K562 (cell line): ENCODE data around the gene LINS1. TPM values are rescaled to one million over a fixed set of nuclear protein-coding genes. Genes with fewer than 3 reads are reported as not detected.

Experiments
- ATAC-seq: fragments of 200-7000 bp; cut with Tn5 transposase; 3 replicates; pipeline ENCODE4 v1.9.1; 2020; ENCODE audit warnings: moderate library complexity
- BruUV-seq: library from RNA; stranded (reverse); fragments of 400-500 nt; replicated peaks from 2 replicates; lab custom pipeline; 2021; lab: Mats Ljungman, UMichigan
- CTCF ChIA-PET: fragments of 300-600 bp; formaldehyde crosslinking; extraction: SDS; loops from one replicate; lab custom pipeline; 2021; ENCODE audit warnings: low intra/inter-chr PET ratio; lab: Yijun Ruan, JAX
- POLR2A ChIA-PET: fragments of 300-600, 350-650 bp; sonication (Branson Sonifier 250); formaldehyde crosslinking; extraction: SDS; loops from one replicate; lab custom pipeline; 2021; ENCODE audit warnings: antibody characterized with exemption, inconsistent platforms; lab: Yijun Ruan, JAX
- DNase-seq, 4 experiments: peaks; one replicate each; pipeline versions ENCODE4 v3.0.0 to v3.0.0-alpha.2; 2011 to 2018; ENCODE audit warnings: low spot score in 3 of 4, mixed read lengths in 3 of 4; ENCODE audit errors: extremely low read depth in 1 of 4
- FAIRE-seq: peaks from 2 replicates; lab custom pipeline; 2011; peaks lifted over from hg19 to GRCh38; lab: Jason Lieb, UNC
- H2AFZ ChIP-seq: 2 replicates; pipeline ENCODE4 v1.6.0; 2011; ENCODE audit warnings: low read depth, low read length, control low read depth, inconsistent platforms
- H3K27ac ChIP-seq: fragments of 200-600 bp; 3 replicates; pipeline ENCODE4 v1.8.0; 2011; ENCODE audit warnings: low read depth, mild to moderate bottlenecking, control low read depth, inconsistent platforms, low read length, moderate library complexity, mixed read lengths; ENCODE audit errors: extremely low read depth
- H3K27me3 ChIP-seq, 2 experiments: fragments of 300-600 bp in 1 of 2; 2 replicates in 1 of 2; 3 replicates in 1 of 2; pipeline versions ENCODE4 v1.6.0 to v1.8.0; 2011; ENCODE audit warnings: inconsistent platforms in 2 of 2, low read length in 2 of 2, mild to moderate bottlenecking in 1 of 2, mixed read lengths in 1 of 2, moderate library complexity in 1 of 2; ENCODE audit not compliant: control insufficient read depth in 2 of 2, insufficient read depth in 2 of 2
- H3K36me3 ChIP-seq: fragments of 300-600 bp; 3 replicates; pipeline ENCODE4 v1.8.0; 2011; ENCODE audit warnings: mild to moderate bottlenecking, low read length, inconsistent platforms; ENCODE audit not compliant: control insufficient read depth, insufficient read depth
- H3K4me1 ChIP-seq, 2 experiments: fragments of 200-600 bp in 1 of 2; replicated peaks in 1 of 2; 2 replicates in 1 of 2; 3 replicates in 1 of 2; pipeline versions ENCODE4 v1.5.1 to v1.8.0; 2011; ENCODE audit warnings: inconsistent platforms in 2 of 2, low read length in 2 of 2, mild to moderate bottlenecking in 1 of 2, mixed read lengths in 1 of 2, moderate library complexity in 1 of 2; ENCODE audit not compliant: control insufficient read depth in 2 of 2, insufficient read depth in 2 of 2
- H3K4me2 ChIP-seq: 2 replicates; pipeline ENCODE4 v1.6.1; 2011; ENCODE audit warnings: low read length, control low read depth, inconsistent platforms, mixed read lengths; ENCODE audit not compliant: insufficient read depth
- H3K4me3 ChIP-seq: fragments of 200-600 bp; sonication (generic), shearing (Covaris generic); 2 replicates; pipeline ENCODE4 v1.5.1; 2016; ENCODE audit warnings: control low read depth, inconsistent platforms
- H3K79me2 ChIP-seq: fragments of 200-600 bp; 3 replicates; pipeline ENCODE4 v1.8.0; 2011; ENCODE audit warnings: low read length, inconsistent platforms; ENCODE audit not compliant: control insufficient read depth, insufficient read depth
- H3K9ac ChIP-seq, 2 experiments: 2 replicates each; pipeline versions ENCODE4 v1.6.0 to v1.6.1; 2011; ENCODE audit warnings: low read depth in 2 of 2, low read length in 2 of 2, control low read depth in 1 of 2, inconsistent platforms in 1 of 2, mild to moderate bottlenecking in 1 of 2, mixed read lengths in 1 of 2; ENCODE audit not compliant: insufficient read depth in 1 of 2
- H3K9me1 ChIP-seq: one replicate; pipeline ENCODE4 v1.6.0; 2011; ENCODE audit warnings: inconsistent platforms, mild to moderate bottlenecking, low read length, moderate library complexity; ENCODE audit not compliant: control insufficient read depth, insufficient read depth
- H3K9me3 ChIP-seq: replicated peaks from 2 replicates; pipeline ENCODE4 v1.5.1; 2011; ENCODE audit warnings: low read depth, low read length, inconsistent platforms; ENCODE audit not compliant: control insufficient read depth, insufficient read depth
- H4K20me1 ChIP-seq: replicated peaks from 2 replicates; pipeline ENCODE4 v1.6.1; 2011; ENCODE audit warnings: low read length, inconsistent platforms, mixed read lengths; ENCODE audit not compliant: control insufficient read depth, insufficient read depth
- CHD1 ChIP-seq: fragments of 200-600 bp; sonication (generic); IDR thresholded peaks from one replicate; pipeline ENCODE4 v1.6.1; 2012; ENCODE audit warnings: mild to moderate bottlenecking, moderate library complexity, low read length, inconsistent platforms
- CREB3L1 ChIP-seq: fragments of 450-650 bp; IDR thresholded peaks from 2 replicates; pipeline ENCODE4 v1.6.1; 2014; ENCODE audit warnings: low read depth, mild to moderate bottlenecking, moderate library complexity, borderline replicate concordance
- DPF2 ChIP-seq: fragments of 450-650 bp; IDR thresholded peaks from 2 replicates; pipeline ENCODE4 v1.6.1; 2016
- ETS2 ChIP-seq: IDR thresholded peaks from 2 replicates; pipeline ENCODE4 v1.6.1; 2016; ENCODE audit warnings: borderline replicate concordance, missing genetic modification characterization, mild to moderate bottlenecking, moderate library complexity, missing compliant biosample characterization; ENCODE audit not compliant: poor library complexity, severe bottlenecking
- HES1 ChIP-seq: fragments of 450-650 bp; IDR thresholded peaks from 2 replicates; pipeline ENCODE4 v1.6.1; 2016; ENCODE audit warnings: low read depth, mild to moderate bottlenecking, moderate library complexity
- MECOM ChIP-seq: fragments of 250-450 bp; sonication (Bioruptor Pico); IDR thresholded peaks from 2 replicates; pipeline ENCODE4 v1.8.0; 2022; ENCODE audit warnings: inconsistent platforms
- NFE2 ChIP-seq: IDR thresholded peaks from 2 replicates; pipeline ENCODE4 v1.6.1; 2014; ENCODE audit warnings: antibody characterized with exemption, low read depth
- RBM34 ChIP-seq: fragments of 200-400 bp; formaldehyde crosslinking; IDR thresholded peaks from 2 replicates; pipeline ENCODE4 v1.6.1; 2018; ENCODE audit warnings: low read length, borderline replicate concordance; ENCODE audit not compliant: insufficient read depth
- SIX5 ChIP-seq, 2 experiments: IDR thresholded peaks; 2 replicates each; pipeline ENCODE4 v1.6.1; 2011; ENCODE audit warnings: low read length in 2 of 2, borderline replicate concordance in 1 of 2, low read depth in 1 of 2, mild to moderate bottlenecking in 1 of 2, moderate library complexity in 1 of 2; ENCODE audit not compliant: insufficient read depth in 1 of 2
- SMARCB1 ChIP-seq: IDR thresholded peaks from 2 replicates; pipeline ENCODE4 v1.6.1; 2011; ENCODE audit warnings: improper control_type of control experiment, low read depth; ENCODE audit not compliant: insufficient read length
- SNAPC5 ChIP-seq: fragments of 250-450 bp; sonication (Bioruptor Pico); IDR thresholded peaks from 2 replicates; pipeline ENCODE4 v1.8.0; 2021; ENCODE audit warnings: moderate library complexity, mild to moderate bottlenecking, inconsistent platforms
- TARDBP ChIP-seq: fragments of 450-650 bp; IDR thresholded peaks from 2 replicates; pipeline ENCODE4 v1.6.1; 2016
- TBP ChIP-seq: optimal IDR thresholded peaks from 2 replicates; pipeline ENCODE3; 2011; ENCODE audit warnings: low read depth, low read length, improper control_type of control experiment
- TSC22D4 ChIP-seq: fragments of 450-650 bp; IDR thresholded peaks from 2 replicates; pipeline ENCODE4 v1.6.1; 2016; ENCODE audit warnings: missing genetic modification characterization, missing biosample characterization, control low read depth
- ZNF354B ChIP-seq: fragments of 250-450 bp; sonication (Bioruptor Pico); IDR thresholded peaks from 2 replicates; pipeline ENCODE4 v1.4.0; 2020
- ZNF644 ChIP-seq: fragments of 200-800 bp; sonication (Bioruptor generic); IDR thresholded peaks from 2 replicates; pipeline ENCODE4 v1.6.1; 2016; ENCODE audit warnings: low read depth, missing genetic modification characterization, missing compliant biosample characterization
- WGBS: fragments of 100-300 bp; shearing (Covaris generic); methylation state at CpG from one replicate; pipeline ENCODE4 v1.1.6; 2016; ENCODE audit warnings: low coverage, mixed read lengths; ENCODE audit not compliant: insufficient coverage; ENCODE audit errors: missing lambda C conversion rate; 5-methylcytosine and 5-hydroxymethylcytosine counted together
- in situ Hi-C: fragments of 300-500 bp; cut with MboI; formaldehyde crosslinking; loops from 4 replicates; pipeline ENCODE4 v1.15.0; 2018; ENCODE audit warnings: inconsistent platforms, mixed read lengths
- intact Hi-C: fragments of 100-400 bp; cut with micrococcal nuclease; formaldehyde crosslinking; loops from 2 replicates; pipeline ENCODE4 v1.14.2; 2022
- polyA plus RNA-seq, 8 experiments: library from polyadenylated mRNA; depleted of rRNA in 4 of 8; stranded (reverse) in 5 of 8; unstranded in 3 of 8; fragments of >200 nt; fragmentation: Nextera tagmentation in 2 of 8; fragmentation: Illumina TruSeq in 1 of 8; extraction: Ambion mirVana in 2 of 8; extraction: Trizol in 1 of 8; gene quantifications; 2 replicates each; pipeline versions ENCODE4 v1.2.1 to v1.2.3, GENCODE V29; 2011 to 2014; ENCODE audit warnings: inconsistent platforms in 1 of 8, missing spikeins in 1 of 8
- total RNA-seq, 7 experiments: library from RNA; depleted of rRNA in 6 of 7; stranded (reverse); fragments of >200 nt in 6 of 7; fragmentation: Illumina TruSeq in 2 of 7; extraction: Trizol in 2 of 7; gene quantifications; 2 replicates each; pipeline versions ENCODE4 v1.2.1 to v1.2.3, GENCODE V29; 2011 to 2021; ENCODE audit warnings: low replicate concordance in 1 of 7

Gene LINS1
- total and polyA plus RNA-seq, 9 of the 15 experiments (the other 6 are each of a cell fraction or from before 2014, with no cell fraction given): 15.4 to 31.4 (median 24.6) TPM

- no peaks in the 10 kb centered on the region for H3K9me1 ChIP-seq
- no peak for ATAC-seq
- H3K36me3 ChIP-seq: peaks cover 74% of the 10 kb centered on the region
- no peak overlapping the region for H3K4me2 ChIP-seq
- H3K79me2 ChIP-seq: 0 out of 3 replicates have a peak, but pooled peaks cover 2% of the 10 kb centered on the region
- no peak overlapping the region for H3K27ac ChIP-seq
- intact Hi-C loops: no loop called here
- 93% methylated on average over 6 of the region's 6 CpGs for WGBS
- CTCF ChIA-PET: no interaction called here
- POLR2A ChIA-PET: interaction anchor here (0.9 kb wide), 1 partner anchor 24 kb away, joined by 3 read pairs; no protein-coding TSS in a partner anchor
- H4K20me1 ChIP-seq: no peaks in the 10 kb centered on the region; the same call in 1 of the 2 replicates
- H2AFZ ChIP-seq: no peak overlapping the region
- peak; percentile 35 for FAIRE-seq
- BruUV-seq: no TSS peak
- no peaks in the 10 kb centered on the region for H3K9me3 ChIP-seq
- TF ChIP-seq HES1 (no peak), SNAPC5 (CRISPR knock-in tag) (no peak), NFE2 (no peak), ZNF354B (CRISPR knock-in tag) (no peak), ZNF644 (tag) (no peak), TSC22D4 (tag) (no peak), CREB3L1 (no peak), TBP (no peak), SMARCB1 (no peak), SIX5 (IDR thresholded peaks at IDR 0.05; ENCODE audit: borderline replicate concordance in 1 of 2, insufficient read depth in 1 of 2, low read depth in 1 of 2, low read length in 2 of 2) (no peak), TARDBP (no peak), CHD1 (no peak), DPF2 (no peak), MECOM (CRISPR knock-in tag) (no peak), ETS2 (no peak), RBM34 (no peak)
- TF ChIP-seq, all 486 proteins: peak for 0
- in situ Hi-C loops: no loop called here
- Histone ChIP-seq H3K4me3 (no peak overlapping the region), H3K27me3 (no peaks in the 10 kb centered on the region), H3K4me1 (no peaks in the 10 kb centered on the region), H3K9ac (no peak overlapping the region)
- DNase-seq: no peak
Observed at GRCh38 chr15:100571592-100572167, 30.3 kb downstream of the LINS1 start.
